Esophagus squamous epithelium (tissue), 4 donors: ENCODE measurements around the gene ZMIZ1.

Source experiments
- CTCF ChIP-seq, 6 experiments: fragments of 450-650 bp in 4 of 6; fragments of 200-600 bp in 2 of 6; sonication (generic) in 2 of 6; IDR thresholded peaks; one replicate each; pipeline ENCODE4 v1.5.1; 2016 to 2019; ENCODE audit warnings: antibody characterized with exemption in 6 of 6, mild to moderate bottlenecking in 4 of 6, moderate library complexity in 4 of 6
- POLR2A ChIP-seq, 4 donors: fragments of 450-650 bp; IDR thresholded peaks; one replicate each; pipeline ENCODE4 v1.6.1; 2017; ENCODE audit warnings: antibody characterized with exemption in 4 of 4, mild to moderate bottlenecking in 4 of 4, moderate library complexity in 3 of 4

GRCh38 chr10:79168210-79168609 is 99.4 kb downstream of the ZMIZ1 start:
- no peak for TF ChIP-seq POLR2A (IDR thresholded peaks at IDR 0.05)
- TF ChIP-seq CTCF (IDR thresholded peaks at IDR 0.05): no peak
